HepG2 (cell line): ENCODE measurements around the gene DYNC1I2. TPM values are rescaled to one million over a fixed set of nuclear protein-coding genes. Genes with fewer than 3 reads are reported as not detected.

Experiments
- ATAC-seq: fragments of 200-7000 bp; cut with Tn5 transposase; 3 replicates; pipeline ENCODE4 v1.9.1; 2020; ENCODE audit warnings: mild to moderate bottlenecking, moderate library complexity
- BruUV-seq: library from RNA; stranded (reverse); fragments of 400-500 nt; replicated peaks from 2 replicates; lab custom pipeline; 2021; lab: Mats Ljungman, UMichigan
- CTCF ChIA-PET: fragments of 300-600 bp; formaldehyde crosslinking; extraction: SDS; loops from one replicate; lab custom pipeline; 2021; ENCODE audit warnings: low total read pairs, inconsistent platforms, low intra/inter-chr PET ratio; lab: Yijun Ruan, JAX
- POLR2A ChIA-PET: fragments of 350-600 bp; sonication (Branson Sonifier 250); formaldehyde crosslinking; loops from one replicate; lab custom pipeline; 2020; ENCODE audit warnings: antibody characterized with exemption, inconsistent platforms; lab: Yijun Ruan, JAX
- DNase-seq: peaks from one replicate; pipeline ENCODE4 v3.0.0-alpha.2; 2015; ENCODE audit warnings: low spot score
- FAIRE-seq: peaks from 3 replicates; lab custom pipeline; 2011; peaks lifted over from hg19 to GRCh38; lab: Jason Lieb, UNC
- H2AFZ ChIP-seq: one replicate; pipeline ENCODE4 v1.6.1; 2011; ENCODE audit warnings: low read length, inconsistent platforms
- H3K27ac ChIP-seq: fragments of 300-600 bp; 3 replicates; pipeline ENCODE4 v1.8.0; 2011; ENCODE audit warnings: mixed run types, mild to moderate bottlenecking, mixed read lengths, low read length, inconsistent platforms; ENCODE audit not compliant: insufficient read depth; ENCODE audit errors: extremely low read length
- H3K27me3 ChIP-seq, 2 experiments: fragments of 200-600 bp in 1 of 2; 2 replicates in 1 of 2; 3 replicates in 1 of 2; pipeline versions ENCODE4 v1.6.0 to v1.8.0; 2011; ENCODE audit warnings: low read length in 2 of 2, mild to moderate bottlenecking in 2 of 2, moderate library complexity in 2 of 2, inconsistent platforms in 1 of 2; ENCODE audit not compliant: insufficient read depth in 2 of 2, control insufficient read depth in 1 of 2
- H3K36me3 ChIP-seq, 2 experiments: fragments of 200-600 bp in 1 of 2; replicated peaks in 1 of 2; 2 replicates in 1 of 2; 3 replicates in 1 of 2; pipeline versions ENCODE4 v1.5.1 to v1.8.0; 2011; ENCODE audit warnings: low read length in 2 of 2, inconsistent platforms in 1 of 2; ENCODE audit not compliant: insufficient read depth in 2 of 2, control insufficient read depth in 1 of 2
- H3K4me1 ChIP-seq: 2 replicates; pipeline ENCODE4 v1.5.1; 2012; ENCODE audit warnings: low read length, inconsistent platforms; ENCODE audit not compliant: insufficient read depth
- H3K4me2 ChIP-seq: 2 replicates; pipeline ENCODE4 v1.6.0; 2011; ENCODE audit warnings: low read depth, low read length, inconsistent platforms
- H3K4me3 ChIP-seq, 3 experiments: fragments of 200-600 bp in 1 of 3; sonication (generic), shearing (Covaris generic) in 1 of 3; replicated peaks in 1 of 3; 2 replicates each; pipeline ENCODE4 v1.5.1; 2011 to 2016; ENCODE audit warnings: low read length in 3 of 3, inconsistent platforms in 2 of 3, low read depth in 2 of 3, mild to moderate bottlenecking in 2 of 3, control low read depth in 1 of 3, mixed read lengths in 1 of 3; ENCODE audit not compliant: insufficient read depth in 1 of 3
- H3K79me2 ChIP-seq: one replicate; pipeline ENCODE4 v1.6.1; 2011; ENCODE audit warnings: low read length, inconsistent platforms; ENCODE audit not compliant: insufficient read depth
- H3K9ac ChIP-seq: 2 replicates; pipeline ENCODE4 v1.6.0; 2011; ENCODE audit warnings: mild to moderate bottlenecking, low read depth, low read length, inconsistent platforms; ENCODE audit not compliant: insufficient read depth
- H3K9me3 ChIP-seq: 2 replicates; pipeline ENCODE4 v1.5.1; 2012; ENCODE audit warnings: mild to moderate bottlenecking, low read length
- H4K20me1 ChIP-seq: 2 replicates; pipeline ENCODE4 v1.6.0; 2011; ENCODE audit warnings: inconsistent platforms, mild to moderate bottlenecking, low read length, moderate library complexity; ENCODE audit not compliant: insufficient read depth
- AHDC1 ChIP-seq: sonication (generic); formaldehyde crosslinking; IDR thresholded peaks from 2 replicates; pipeline ENCODE4 v1.5.1; 2020; ENCODE audit warnings: mild to moderate bottlenecking, missing genetic modification reagents, borderline replicate concordance
- HNRNPUL1 ChIP-seq: fragments of 200-400 bp; formaldehyde crosslinking; IDR thresholded peaks from 2 replicates; pipeline ENCODE4 v1.6.1; 2017; ENCODE audit warnings: low read depth, mild to moderate bottlenecking, low read length, moderate library complexity
- NCOA1 ChIP-seq: sonication (generic); formaldehyde crosslinking; IDR thresholded peaks from 2 replicates; pipeline ENCODE4 v1.9.0; 2021; ENCODE audit warnings: missing genetic modification reagents
- TBX3 ChIP-seq: fragments of 450-650 bp; IDR thresholded peaks from 2 replicates; pipeline ENCODE4 v1.6.1; 2017; ENCODE audit warnings: antibody characterized with exemption, mild to moderate bottlenecking, inconsistent platforms, borderline replicate concordance
- ZBTB49 ChIP-seq: sonication (generic); formaldehyde crosslinking; IDR thresholded peaks from 2 replicates; pipeline ENCODE4 v1.4.0; 2020; ENCODE audit warnings: missing genetic modification reagents, borderline replicate concordance
- ZFP90 ChIP-seq: sonication (generic); formaldehyde crosslinking; IDR thresholded peaks from 2 replicates; pipeline ENCODE4 v1.8.0; 2022; ENCODE audit warnings: missing genetic modification reagents, mild to moderate bottlenecking, inconsistent platforms, borderline replicate concordance
- ZNF572 ChIP-seq: sonication (generic); formaldehyde crosslinking; IDR thresholded peaks from 2 replicates; pipeline ENCODE4 v1.5.1; 2020; ENCODE audit warnings: mild to moderate bottlenecking, missing genetic modification reagents
- ZNF710 ChIP-seq: sonication (generic); formaldehyde crosslinking; IDR thresholded peaks from 2 replicates; pipeline ENCODE4 v1.5.0; 2020; ENCODE audit warnings: mild to moderate bottlenecking, missing genetic modification reagents, borderline replicate concordance
- ZSCAN5A ChIP-seq: sonication (generic); formaldehyde crosslinking; IDR thresholded peaks from 2 replicates; pipeline ENCODE4 v1.8.0; 2022; ENCODE audit warnings: mild to moderate bottlenecking, missing genetic modification reagents, borderline replicate concordance
- whole genome bisulfite sequencing: methylation state at CpG from one replicate; pipeline ENCODE4 v1.1.6; 2017; ENCODE audit warnings: low lambda C conversion rate; 5-methylcytosine and 5-hydroxymethylcytosine counted together
- in situ Hi-C: cut with HindIII; loops from 2 replicates; pipeline ENCODE4 v1.10.0; 2017; ENCODE audit warnings: low pct_unique_long_range_greater_than_20kb; ENCODE audit not compliant: extremely low pct_ligation_motif_present
- intact Hi-C: fragments of 100-400 bp; cut with micrococcal nuclease; formaldehyde crosslinking; loops from one replicate; pipeline ENCODE4 v1.10.0; 2022; ENCODE audit not compliant: unreplicated experiment
- polyA plus RNA-seq, 8 experiments: library from polyadenylated mRNA; depleted of rRNA in 3 of 8; stranded (reverse) in 7 of 8; unstranded in 1 of 8; fragments of >200 nt; fragmentation: Illumina TruSeq in 4 of 8; extraction: Trizol in 4 of 8; gene quantifications; 2 replicates each; pipeline versions ENCODE4 v1.2.1 to v1.2.3, GENCODE V29; 2011 to 2016; ENCODE audit warnings: low read depth in 4 of 8, missing spikeins in 1 of 8, mixed read lengths in 1 of 8; ENCODE audit not compliant: insufficient read depth in 1 of 8
- total RNA-seq, 5 experiments: library from RNA; depleted of rRNA; stranded (reverse); fragments of >200 nt; fragmentation: Illumina TruSeq; extraction: Trizol; gene quantifications; 2 replicates each; pipeline ENCODE4 v1.2.3, GENCODE V29; 2016; ENCODE audit warnings: low read depth in 1 of 5

Gene DYNC1I2
- total and polyA plus RNA-seq, 2 of the 13 experiments (the other 11 are each of a cell fraction or from before 2014, with no cell fraction given): 84.0 to 99.8 TPM

GRCh38 chr2:171706152-171706803 lies 19.0 kb downstream of the DYNC1I2 start:
- ATAC-seq (no peak), FAIRE-seq (no peak), DNase-seq (peak; percentile 34)
- Histone ChIP-seq H3K27me3 (no peaks in the 10 kb centered on the region), H3K36me3 (peaks cover 7 to 12% of the 10 kb centered on the region in 2 experiments), H2AFZ (no peak overlapping the region), H4K20me1 (0 out of 2 replicates have a peak, but pooled peaks cover 2% of the 10 kb centered on the region), H3K9ac (no peak overlapping the region), H3K9me3 (no peaks in the 10 kb centered on the region), H3K4me2 (no peak overlapping the region), H3K79me2 (no peaks in the 10 kb centered on the region), H3K4me1 (peaks cover 8% of the 10 kb centered on the region; the same call in 1 of the 2 replicates), H3K27ac (no peak overlapping the region), H3K4me3 (no peak overlapping the region)
- CTCF ChIA-PET: interaction anchor here (1.1 to 5.6 kb wide), 6 partner anchors 216 to 407 kb away, joined by 3 to 52 read pairs (median 7); partner anchors contain the start of genes DLX2 and HAT1
- POLR2A ChIA-PET: interaction anchor here (1.8 kb wide), 1 partner anchor 396 kb away, joined by 7 read pairs; the partner anchor contains the start of gene DLX2
- in situ Hi-C loops: loop anchor here (5.0 kb wide), 1 partner anchor 236 kb away; no protein-coding TSS in a partner anchor
- no TSS peak for BruUV-seq
- intact Hi-C loops: loop anchor here (1.0 to 10.0 kb wide), 6 partner anchors 101 to 759 kb away; partner anchors contain the start of gene SLC25A12
- 36% methylated on average over 2 of the region's 2 CpGs for whole genome bisulfite sequencing
- TF ChIP-seq ZNF710 (CRISPR knock-in tag): no peak
- TF ChIP-seq ZNF572 (CRISPR knock-in tag): no peak
- no peak for TF ChIP-seq NCOA1
- TF ChIP-seq ZFP90 (CRISPR knock-in tag): no peak
- TF ChIP-seq HNRNPUL1: no peak
- TF ChIP-seq TBX3: no peak
- no peak for TF ChIP-seq ZSCAN5A (CRISPR knock-in tag)
- TF ChIP-seq AHDC1: no peak
- TF ChIP-seq ZBTB49 (CRISPR knock-in tag): no peak
